CD4-positive, alpha-beta T cell treated with Interferon alpha-2 for 1 hour (primary cell): ENCODE measurements around the gene WNT2.
"Not testable (repeated sequence)": the region's sequence is repeated elsewhere in the genome, so short reads cannot be mapped to it uniquely, and the experiment has no call there.

Source experiments
- DNase-seq, 2 donors: peaks; one replicate each; pipeline ENCODE4 v3.0.0-alpha.2; 2020 to 2022

Gene WNT2

DNA sequence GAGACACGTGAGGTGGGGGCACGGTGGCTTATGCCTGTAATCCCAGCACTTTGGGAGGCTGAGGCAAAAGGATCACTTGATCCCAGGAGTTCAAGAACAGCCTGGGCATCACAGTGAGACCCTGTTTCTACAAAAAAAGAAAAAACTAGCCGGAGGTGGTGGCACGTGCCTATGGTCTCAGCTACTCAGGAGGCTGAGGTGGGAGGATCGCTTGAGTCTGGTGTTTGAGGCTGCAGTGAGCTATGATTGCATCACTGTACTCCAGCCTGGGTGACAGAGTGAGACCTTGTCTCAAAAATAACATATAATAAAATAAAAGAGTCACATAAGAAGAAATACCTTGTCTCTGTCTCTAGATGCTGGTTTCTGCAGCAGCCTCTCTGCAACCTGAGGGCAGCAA lies 22.4 kb downstream of the WNT2 start:
- not testable (repeated sequence) for DNase-seq

GRCh38 chr7:117297606-117298005 lies 25.3 kb downstream of the WNT2 start:
- no peak for DNase-seq

DNA sequence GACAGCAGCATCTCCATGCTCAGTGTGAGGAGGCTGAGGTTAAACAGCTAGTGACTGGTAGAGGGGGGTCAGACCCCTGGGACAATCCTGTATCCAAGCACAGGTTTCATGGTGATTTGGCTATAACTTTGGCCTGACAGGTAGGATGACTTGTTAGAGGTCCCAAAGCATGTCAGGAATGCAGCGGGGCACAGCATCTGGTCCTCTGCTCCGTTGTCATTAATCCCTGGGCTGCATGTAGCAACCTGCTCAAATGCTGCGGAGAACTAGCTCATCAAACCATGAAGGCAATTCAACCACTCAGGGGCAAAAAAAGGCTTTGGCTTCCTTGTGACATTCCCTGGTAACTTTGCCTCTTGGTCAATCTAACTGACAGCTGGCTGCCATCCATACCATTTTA lies 26.8 kb downstream of the WNT2 start:
- no peak for DNase-seq

- DNase-seq: no peak
Measured at GRCh38 chr7:117285826-117286225, 37.0 kb downstream of the WNT2 start.

GRCh38 chr7:117284692-117285091 lies 38.2 kb downstream of the WNT2 start:
- no peak for DNase-seq

GRCh38 chr7:117283779-117284178 lies 39.1 kb downstream of the WNT2 start:
- DNase-seq: no peak

- no peak for DNase-seq
Measured at GRCh38 chr7:117283371-117283770, 39.5 kb downstream of the WNT2 start.

DNA sequence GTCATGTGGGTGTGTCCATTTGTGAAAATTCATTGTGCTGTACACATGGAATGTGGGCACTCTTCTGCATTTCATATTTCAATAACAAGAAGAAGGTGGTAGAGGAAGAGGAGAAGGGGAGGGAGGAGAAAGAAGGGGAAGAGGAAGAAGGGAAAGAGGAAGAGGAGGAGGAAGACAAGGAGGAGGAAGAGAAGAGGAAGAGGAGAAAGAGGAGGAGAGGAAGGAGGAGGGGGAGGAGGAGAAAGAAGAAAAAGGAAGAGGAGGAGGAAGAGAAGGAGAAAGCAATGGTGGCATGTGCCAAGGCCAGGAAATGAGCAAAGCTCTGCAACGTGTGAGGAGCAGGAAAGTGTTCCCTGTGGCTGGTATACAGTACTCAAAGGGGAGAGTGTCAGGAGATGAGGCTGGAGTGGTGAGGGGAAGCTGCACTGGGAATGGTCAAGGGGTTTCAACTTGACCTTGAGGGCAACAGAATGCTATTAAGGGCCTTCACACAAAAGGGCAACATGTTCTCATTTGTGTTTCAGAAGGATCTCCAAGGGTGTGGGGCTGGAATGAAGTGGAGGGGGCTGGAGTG lies 40.5 kb downstream of the WNT2 start:
- no peak for DNase-seq

DNA sequence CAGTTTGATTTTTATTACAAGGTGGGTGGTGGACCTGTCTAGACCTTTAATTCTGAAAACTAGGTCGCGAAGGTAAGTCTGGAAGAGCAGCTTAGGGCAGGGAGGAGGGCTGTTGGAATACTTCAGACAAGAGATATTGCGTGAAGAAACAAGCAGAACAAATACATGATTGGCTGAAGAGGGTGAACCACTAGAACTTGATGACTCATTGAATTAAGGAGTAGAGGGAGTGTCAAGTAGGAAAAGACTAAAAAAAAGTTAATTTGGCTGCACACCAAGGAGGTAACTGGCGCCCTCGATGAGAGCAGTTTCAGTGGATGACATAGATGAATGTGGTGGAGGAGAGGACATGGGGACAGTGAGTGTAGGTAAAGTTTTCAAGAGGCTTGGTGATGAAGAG lies 41.3 kb downstream of the WNT2 start:
- DNase-seq: no peak

GRCh38 chr7:117279931-117280557 lies 42.8 kb downstream of the WNT2 start:
- no peak for DNase-seq

DNA sequence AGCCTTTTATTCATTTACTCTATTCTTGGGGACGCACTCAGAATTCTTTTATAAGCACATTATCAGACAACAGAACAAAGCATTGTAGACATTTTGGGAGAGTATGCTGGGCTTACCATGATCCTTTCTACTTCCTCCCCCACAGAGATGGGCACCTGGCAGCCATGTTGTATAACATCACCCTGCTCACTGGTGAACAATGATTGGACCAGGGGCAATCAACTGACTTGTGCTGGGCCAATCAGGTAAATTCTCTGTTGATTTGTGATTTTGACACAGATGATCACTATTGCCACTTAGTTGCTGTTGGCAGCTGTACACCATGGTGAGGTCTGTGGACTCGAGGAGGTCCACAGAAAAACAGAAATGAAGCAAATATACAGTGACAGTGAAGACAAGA lies 43.7 kb downstream of the WNT2 start:
- no peak for DNase-seq

DNA sequence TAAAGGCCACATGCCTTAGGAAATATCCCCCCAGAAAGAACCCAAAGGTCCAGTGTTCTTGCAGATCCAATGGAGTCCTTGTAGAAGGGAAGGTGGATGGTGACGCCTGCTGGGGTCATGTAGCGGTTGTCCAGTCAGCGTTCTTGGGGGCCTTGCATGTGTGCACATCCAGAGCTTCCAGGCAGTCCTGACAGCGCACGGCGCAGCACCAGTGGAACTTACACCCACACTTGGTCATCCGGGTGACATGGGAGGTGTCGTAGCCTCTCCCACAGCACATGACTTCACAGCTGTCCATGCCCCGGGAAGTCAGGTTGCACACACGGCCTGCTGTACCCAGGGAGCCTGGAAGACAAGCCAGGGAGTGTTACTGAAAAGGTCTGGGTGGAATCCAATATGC lies 44.8 kb downstream of the WNT2 start:
- DNase-seq: no peak

GRCh38 chr7:117277576-117277975 lies 45.3 kb downstream of the WNT2 start:
- no peak for DNase-seq

GRCh38 chr7:117274951-117275350 lies 47.9 kb downstream of the WNT2 start:
- DNase-seq: no peak

- no peak for DNase-seq
Measured at GRCh38 chr7:117273814-117274225, 49.0 kb downstream of the WNT2 start.

DNA sequence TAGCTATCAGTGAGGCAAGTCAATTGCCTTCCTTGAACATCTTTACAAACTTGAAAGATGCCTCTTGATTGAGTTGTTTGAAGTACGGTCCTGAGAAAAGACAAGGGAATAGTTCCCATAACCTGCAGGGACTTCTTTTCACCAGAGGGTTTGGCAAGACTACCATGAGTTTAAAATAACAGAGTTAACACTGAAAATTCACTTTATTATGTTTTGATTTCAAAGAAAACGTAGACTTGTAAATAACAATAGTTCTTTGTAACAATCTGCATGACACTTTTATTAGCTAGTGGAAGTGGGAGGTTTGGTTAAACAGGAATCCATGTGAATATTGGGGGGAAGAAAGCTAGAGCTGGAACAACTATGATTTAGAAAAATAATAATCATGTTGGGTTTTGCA lies 49.5 kb downstream of the WNT2 start:
- no peak for DNase-seq

GRCh38 chr7:117272017-117272759 lies 50.7 kb downstream of the WNT2 start:
- DNase-seq: no peak

GRCh38 chr7:117271566-117271965 lies 51.3 kb downstream of the WNT2 start:
- DNase-seq: no peak

- no peak for DNase-seq
Measured at GRCh38 chr7:117270371-117270770, 52.5 kb downstream of the WNT2 start.

- no peak for DNase-seq
Measured at GRCh38 chr7:117269886-117270285, 53.0 kb downstream of the WNT2 start.

- no peak for DNase-seq
Measured at GRCh38 chr7:117269417-117269816, 53.4 kb downstream of the WNT2 start.

GRCh38 chr7:117264716-117265115 lies 58.1 kb downstream of the WNT2 start:
- DNase-seq: no peak

GRCh38 chr7:117262546-117262945 lies 60.3 kb downstream of the WNT2 start:
- no peak for DNase-seq

- DNase-seq: no peak
Measured at GRCh38 chr7:117259615-117260014, 63.2 kb downstream of the WNT2 start.

GRCh38 chr7:117251687-117252086 lies 71.2 kb downstream of the WNT2 start:
- DNase-seq: no peak
